ENCODE measurements around the gene DZIP1. TPM values are rescaled to one million over a fixed set of nuclear protein-coding genes. Genes with fewer than 3 reads are reported as not detected.

The DZIP1 gene
- total and polyA plus RNA-seq, 10 donors, result 2.9 to 8.5 (median 5.2) TPM

- Histone ChIP-seq H3K27me3 (replicated peaks in 1 of 7) (no peaks in the 10 kb centered on the region), H3K9me3 (no peaks in the 10 kb centered on the region), H3K36me3 (no peaks in the 10 kb centered on the region), H3K27ac (no peak overlapping the region), H3K4me3 (no peak overlapping the region), H3K4me1 (no peaks in the 10 kb centered on the region)
- TF ChIP-seq POLR2AphosphoS5 (IDR thresholded peaks at IDR 0.05), result no peak
- no peak for TF ChIP-seq POLR2A (IDR thresholded peaks at IDR 0.05)
- no peak for TF ChIP-seq CTCF (IDR thresholded peaks at IDR 0.05 in 8 of 11, conservative IDR thresholded peaks at IDR 0.05 in 3 of 11)
- intact Hi-C loops (cut with DNase I; ENCODE audit: low total_unique reads), result no loop called here
- 85 to 89% (median 87%) methylated on average over 3 of the region's 3 CpGs for WGBS, 5 donors
- DNase-seq, result no peak
These were observed 56.4 kb downstream of the DZIP1 start for GRCh38 chr13:95588134-95588533.

- WGBS, 5 donors, result 92 to 99% (median 97%) methylated on average over 4 of the region's 4 CpGs
- Histone ChIP-seq H3K4me1 (no peaks in the 10 kb centered on the region), H3K9me3 (no peaks in the 10 kb centered on the region), H3K4me3 (no peak overlapping the region), H3K27me3 (replicated peaks in 1 of 7) (no peaks in the 10 kb centered on the region), H3K36me3 (peaks cover 0 to under 1% (median 0%) of the 10 kb centered on the region in 6 donors), H3K27ac (no peak overlapping the region)
- DNase-seq, result no peak
- no peak for TF ChIP-seq CTCF (IDR thresholded peaks at IDR 0.05 in 8 of 11, conservative IDR thresholded peaks at IDR 0.05 in 3 of 11)
- TF ChIP-seq POLR2A (IDR thresholded peaks at IDR 0.05), result no peak
- TF ChIP-seq POLR2AphosphoS5 (IDR thresholded peaks at IDR 0.05), result no peak
- intact Hi-C loops (cut with DNase I; ENCODE audit: low total_unique reads), result no loop called here
These were observed 58.6 kb downstream of the DZIP1 start for GRCh38 chr13:95585867-95586266.

GRCh38 chr13:95579303-95579702, 65.2 kb downstream of the DZIP1 start:
- no peak overlapping the region for H3K4me3 ChIP-seq
- TF ChIP-seq POLR2A (IDR thresholded peaks at IDR 0.05), result no peak
- no peak for TF ChIP-seq CTCF (IDR thresholded peaks at IDR 0.05 in 8 of 11, conservative IDR thresholded peaks at IDR 0.05 in 3 of 11)
- TF ChIP-seq POLR2AphosphoS5 (IDR thresholded peaks at IDR 0.05), result no peak
- no peaks in the 10 kb centered on the region for H3K4me1 ChIP-seq
- no peak overlapping the region for H3K27ac ChIP-seq
- H3K9me3 ChIP-seq, result no peaks in the 10 kb centered on the region
- DNase-seq, result no peak
- peaks cover 0 to 2% (median 0%) of the 10 kb centered on the region in 6 donors for H3K36me3 ChIP-seq
- H3K27me3 ChIP-seq (replicated peaks in 1 of 7), result no peaks in the 10 kb centered on the region
- intact Hi-C loops (cut with DNase I; ENCODE audit: low total_unique reads), result no loop called here
- 65 to 85% (median 70%) methylated on average over 3 of the region's 3 CpGs for WGBS, 5 donors

- no peaks in the 10 kb centered on the region for H3K36me3 ChIP-seq
- WGBS, 5 donors, result 83 to 93% (median 89%) methylated on average over 4 of the region's 4 CpGs
- DNase-seq, result no peak
- intact Hi-C loops (cut with DNase I; ENCODE audit: low total_unique reads), result no loop called here
- no peak overlapping the region for H3K4me3 ChIP-seq
- H3K9me3 ChIP-seq, result no peaks in the 10 kb centered on the region
- no peak for TF ChIP-seq CTCF (IDR thresholded peaks at IDR 0.05 in 8 of 11, conservative IDR thresholded peaks at IDR 0.05 in 3 of 11)
- no peak for TF ChIP-seq POLR2AphosphoS5 (IDR thresholded peaks at IDR 0.05)
- TF ChIP-seq POLR2A (IDR thresholded peaks at IDR 0.05), result no peak
- H3K4me1 ChIP-seq, result no peaks in the 10 kb centered on the region
- H3K27ac ChIP-seq, result no peak overlapping the region
- H3K27me3 ChIP-seq (replicated peaks in 1 of 7), result no peaks in the 10 kb centered on the region
These were observed 71.3 kb downstream of the DZIP1 start for GRCh38 chr13:95573221-95573620.
